Uterus (tissue), 4 donors: Measurements from ENCODE around the gene ZNF501. TPM values are rescaled to one million over a fixed set of nuclear protein-coding genes. Genes with fewer than 3 reads are reported as not detected.

Experiments
- DNase-seq, 2 donors: peaks; one replicate each; pipeline ENCODE4 v3.0.0-alpha.2; 2019 to 2020
- H3K27ac ChIP-seq, 2 donors: fragments of 200-600 bp; sonication (generic); 1 replicate in 1 of 2; 2 replicates in 1 of 2; pipeline ENCODE4 v1.5.1; 2016 to 2018
- H3K27me3 ChIP-seq, 2 donors: fragments of 200-600 bp; sonication (generic); one replicate each; pipeline ENCODE4 v1.5.1; 2018 to 2019; ENCODE audit warnings: control low read depth in 1 of 2
- H3K36me3 ChIP-seq, 2 donors: fragments of 200-600 bp; sonication (generic); one replicate each; pipeline ENCODE4 v1.5.1; 2019; ENCODE audit warnings: control low read depth in 1 of 2
- H3K4me1 ChIP-seq, 2 donors: fragments of 200-600 bp; sonication (generic); one replicate each; pipeline ENCODE4 v1.5.1; 2018 to 2019; ENCODE audit warnings: control low read depth in 1 of 2
- H3K4me3 ChIP-seq, 2 donors: fragments of 200-600 bp; sonication (generic); 1 replicate in 1 of 2; 2 replicates in 1 of 2; pipeline ENCODE4 v1.5.1; 2018 to 2019; ENCODE audit warnings: mild to moderate bottlenecking in 1 of 2
- H3K9me3 ChIP-seq, 2 donors: fragments of 200-600 bp; sonication (generic); one replicate each; pipeline ENCODE4 v1.5.1; 2019; ENCODE audit warnings: control low read depth in 1 of 2
- CTCF ChIP-seq, 4 experiments: fragments of 200-600 bp in 2 of 4; fragments of 450-650 bp in 2 of 4; sonication (generic) in 2 of 4; IDR thresholded peaks; one replicate each; pipeline ENCODE4 v1.5.1; 2016 to 2019; ENCODE audit warnings: antibody characterized with exemption in 4 of 4, mild to moderate bottlenecking in 2 of 4, moderate library complexity in 1 of 4
- POLR2A ChIP-seq, 2 donors: fragments of 450-650 bp; IDR thresholded peaks; one replicate each; pipeline ENCODE4 v1.6.1; 2016; ENCODE audit warnings: antibody characterized with exemption in 2 of 2, mild to moderate bottlenecking in 1 of 2, moderate library complexity in 1 of 2
- intact Hi-C: fragments of 100-400 bp; cut with DNase I; formaldehyde crosslinking; loops from one replicate; pipeline ENCODE4 v1.15.1; 2023; ENCODE audit warnings: low total_unique reads
- total RNA-seq, 4 donors: library from RNA; depleted of rRNA in 3 of 4; stranded (reverse); fragments of >200 nt in 3 of 4; gene quantifications; one replicate each; pipeline versions ENCODE4 v1.1.0 to v1.2.4, GENCODE V29; 2014 to 2023
- donor health status: DM: yes; HTN: yes; CAD: no.

Gene ZNF501
- total RNA-seq, 4 donors from 2014 or later, result 6.0 to 319 (median 16.2) TPM

GRCh38 chr3:44687898-44688297, 41.5 kb upstream of the ZNF501 start:
- TF ChIP-seq POLR2A (IDR thresholded peaks at IDR 0.05), result no peak
- no peak for TF ChIP-seq CTCF (IDR thresholded peaks at IDR 0.05)
- no peak for DNase-seq
- Histone ChIP-seq H3K9me3 (no peaks in the 10 kb centered on the region), H3K4me3 (no peak overlapping the region), H3K4me1 (no peaks in the 10 kb centered on the region), H3K36me3 (no peaks in the 10 kb centered on the region), H3K27ac (no peak overlapping the region), H3K27me3 (peaks cover 0 to 10% of the 10 kb centered on the region in 2 donors)
- intact Hi-C loops, result no loop called here

GRCh38 chr3:44712455-44713075, 16.9 kb upstream of the ZNF501 start, which contains the start of gene ZNF502:
TSS of gene ZNF502 (plus strand) at chr3:44712660. CDS start at chr3:44720262, 7,602 bp downstream.
- H3K27me3 ChIP-seq, result no peaks in the 10 kb centered on the region
- H3K27ac ChIP-seq, result peak within 1 kb of the TSS; percentile 63 to 68
- peaks cover 0 to 12% of the 10 kb centered on the region in 2 donors for H3K9me3 ChIP-seq
- DNase-seq, result peak; percentile 83 to 87
- H3K36me3 ChIP-seq, result no peaks in the 10 kb centered on the region
- TF ChIP-seq POLR2A (IDR thresholded peaks at IDR 0.05) (peak in 1 of 2 donors; percentile 32), CTCF (IDR thresholded peaks at IDR 0.05) (peak; percentile 17 to 36 (median 30))
- H3K4me3 ChIP-seq, result peak within 1 kb of the TSS; percentile 63 to 91
- no peaks in the 10 kb centered on the region for H3K4me1 ChIP-seq
- intact Hi-C loops, result no loop called here

- peaks cover 9 to 79% of the 10 kb centered on the region in 2 donors for H3K9me3 ChIP-seq
- intact Hi-C loops, result no loop called here
- DNase-seq, result no peak
- no peaks in the 10 kb centered on the region for H3K4me1 ChIP-seq
- H3K27me3 ChIP-seq, result no peaks in the 10 kb centered on the region
- no peak overlapping the region for H3K27ac ChIP-seq
- TF ChIP-seq CTCF (IDR thresholded peaks at IDR 0.05) (no peak), POLR2A (IDR thresholded peaks at IDR 0.05) (no peak)
- H3K4me3 ChIP-seq, result no peak overlapping the region
- H3K36me3 ChIP-seq, result no peaks in the 10 kb centered on the region
Observed at GRCh38 chr3:44721231-44722102, 8.0 kb upstream of the ZNF501 start.

- intact Hi-C loops, result no loop called here
- H3K9me3 ChIP-seq, result peaks cover 9 to 73% of the 10 kb centered on the region in 2 donors
- H3K36me3 ChIP-seq, result no peaks in the 10 kb centered on the region
- DNase-seq, result no peak
- H3K4me1 ChIP-seq, result no peaks in the 10 kb centered on the region
- TF ChIP-seq POLR2A (IDR thresholded peaks at IDR 0.05), result no peak
- TF ChIP-seq CTCF (IDR thresholded peaks at IDR 0.05), result no peak
- no peak overlapping the region for H3K4me3 ChIP-seq
- H3K27ac ChIP-seq, result no peak overlapping the region
- H3K27me3 ChIP-seq, result no peaks in the 10 kb centered on the region
Observed at GRCh38 chr3:44722103-44722401, 7.4 kb upstream of the ZNF501 start.

- no peaks in the 10 kb centered on the region for H3K4me1 ChIP-seq
- no peak overlapping the region for H3K27ac ChIP-seq
- no peaks in the 10 kb centered on the region for H3K36me3 ChIP-seq
- H3K9me3 ChIP-seq, result peaks cover 0 to 61% of the 10 kb centered on the region in 2 donors
- no peak for DNase-seq
- TF ChIP-seq CTCF (IDR thresholded peaks at IDR 0.05) (no peak), POLR2A (IDR thresholded peaks at IDR 0.05) (no peak)
- intact Hi-C loops, result no loop called here
- no peak overlapping the region for H3K4me3 ChIP-seq
- no peaks in the 10 kb centered on the region for H3K27me3 ChIP-seq
Observed at GRCh38 chr3:44734646-44735168, 5.3 kb downstream of the ZNF501 start.
